ENCODE results near the gene C9orf78. TPM values are rescaled to one million over a fixed set of nuclear protein-coding genes. Genes with fewer than 3 reads are reported as not detected.

Gene C9orf78
- total and polyA plus RNA-seq, 9 of the 15 experiments (the other 6 are each of a cell fraction or from before 2014, with no cell fraction given) = 94.6 to 266 (median 202) TPM

GRCh38 chr9:129869585-129870501 is 34.8 kb upstream of the C9orf78 start:
- CTCF ChIA-PET (ENCODE audit: low intra/inter-chr PET ratio) = no interaction called here
- no peak overlapping the region for H2AFZ ChIP-seq (ENCODE audit: low read depth, low read length)
- DNase-seq (ENCODE audit: extremely low read depth in 1 of 4, low spot score in 3 of 4) (no peak), FAIRE-seq (no peak), ATAC-seq (no peak)
- no peak overlapping the region for H3K4me2 ChIP-seq (ENCODE audit: insufficient read depth, low read length)
- no peaks in the 10 kb centered on the region for H3K9me3 ChIP-seq (replicated peaks; ENCODE audit: control insufficient read depth, insufficient read depth, low read depth, low read length)
- no peaks in the 10 kb centered on the region for H3K79me2 ChIP-seq (ENCODE audit: control insufficient read depth, insufficient read depth, low read length)
- peaks cover 91% of the 10 kb centered on the region for H3K36me3 ChIP-seq (ENCODE audit: control insufficient read depth, insufficient read depth, low read length)
- no peaks in the 10 kb centered on the region for H3K27me3 ChIP-seq (ENCODE audit: control insufficient read depth in 2 of 2, insufficient read depth in 2 of 2, low read length in 2 of 2)
- intact Hi-C loops (cut with micrococcal nuclease) (no loop called here), in situ Hi-C loops (cut with MboI) (no loop called here)
- POLR2A ChIA-PET = interaction anchor here (0.6 to 3.7 kb wide), 4 partner anchors 9 to 31 kb away, joined by 3 to 30 read pairs (median 4); no protein-coding TSS in a partner anchor
- peaks cover 5 to 68% of the 10 kb centered on the region in 2 experiments for H3K4me1 ChIP-seq (replicated peaks in 1 of 2; ENCODE audit: control insufficient read depth in 2 of 2, insufficient read depth in 2 of 2, low read length in 2 of 2)
- H4K20me1 ChIP-seq (replicated peaks; ENCODE audit: control insufficient read depth, insufficient read depth, low read length) = no peaks in the 10 kb centered on the region
- H3K27ac ChIP-seq (ENCODE audit: extremely low read depth, low read depth, low read length) = no peak overlapping the region
- peaks cover 4% of the 10 kb centered on the region for H3K9me1 ChIP-seq (ENCODE audit: control insufficient read depth, insufficient read depth, low read length)
- WGBS (ENCODE audit: insufficient coverage, low coverage, missing lambda C conversion rate) = 93% methylated on average over 24 of the region's 24 CpGs
- BruUV-seq (replicated peaks) = no TSS peak
- H3K9ac ChIP-seq (ENCODE audit: insufficient read depth in 1 of 2, low read depth in 2 of 2, low read length in 2 of 2) = peak overlapping the region in 1 of 2 experiments; percentile 41; a peak in 2 of 4 replicates
- H3K4me3 ChIP-seq = no peak overlapping the region
- TF ChIP-seq CREB1 (IDR thresholded peaks at IDR 0.05) (no peak), CREB1 (CRISPR knock-in tag; IDR thresholded peaks at IDR 0.05) (no peak), HNRNPLL (IDR thresholded peaks at IDR 0.05; ENCODE audit: low read depth, low read length, poor library complexity, severe bottlenecking) (no peak), KLF16 (IDR thresholded peaks at IDR 0.05) (no peak), HCFC1 (IDR thresholded peaks at IDR 0.05; ENCODE audit: low read depth, low read length) (no peak), MIER1 (IDR thresholded peaks at IDR 0.05; ENCODE audit: low read depth) (no peak), ZNF57 (CRISPR knock-in tag; IDR thresholded peaks at IDR 0.05) (no peak), HMGN3 (IDR thresholded peaks at IDR 0.05; ENCODE audit: borderline replicate concordance, extremely low read depth, insufficient read length, low read depth, low read length) (peak; percentile 28), ZNF347 (CRISPR knock-in tag; IDR thresholded peaks at IDR 0.05; ENCODE audit: low read depth) (no peak), HNRNPUL1 (IDR thresholded peaks at IDR 0.05; ENCODE audit: low read length) (no peak), SRF (CRISPR knock-in tag; IDR thresholded peaks at IDR 0.05) (no peak), EP400 (IDR thresholded peaks at IDR 0.05) (no peak), SP1 (CRISPR knock-in tag; IDR thresholded peaks at IDR 0.05) (no peak), RBM39 (optimal IDR thresholded peaks at IDR 0.05; ENCODE audit: low read depth, low read length) (no peak), ZC3H11A (IDR thresholded peaks at IDR 0.05; ENCODE audit: low read depth, low read length) (no peak), CBX5 (IDR thresholded peaks at IDR 0.05; ENCODE audit: borderline replicate concordance, low read depth) (no peak)
- TF ChIP-seq, protein P1, sequence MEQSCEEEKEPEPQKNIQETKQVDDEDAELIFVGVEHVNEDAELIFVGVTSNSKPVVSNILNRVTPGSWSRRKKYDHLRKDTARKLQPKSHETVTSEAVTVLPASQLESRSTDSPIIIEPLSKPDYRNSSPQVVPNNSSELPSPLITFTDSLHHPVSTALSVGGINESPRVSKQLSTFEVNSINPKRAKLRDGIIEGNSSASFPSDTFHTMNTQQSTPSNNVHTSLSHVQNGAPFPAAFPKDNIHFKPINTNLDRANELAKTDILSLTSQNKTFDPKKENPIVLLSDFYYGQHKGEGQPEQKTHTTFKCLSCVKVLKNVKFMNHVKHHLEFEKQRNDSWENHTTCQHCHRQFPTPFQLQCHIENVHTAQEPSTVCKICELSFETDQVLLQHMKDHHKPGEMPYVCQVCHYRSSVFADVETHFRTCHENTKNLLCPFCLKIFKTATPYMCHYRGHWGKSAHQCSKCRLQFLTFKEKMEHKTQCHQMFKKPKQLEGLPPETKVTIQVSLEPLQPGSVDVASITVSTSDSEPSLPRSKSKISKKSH (CRISPR knock-in tag; IDR thresholded peaks at IDR 0.05) = no peak
